ENCODE data around the gene SRPK3.

Gene SRPK3

GRCh38 chrX:153830640-153831428 is 50.0 kb downstream of the SRPK3 start:
- DNase-seq (ENCODE audit: low read depth in 2 of 2) = no peak

- no peak for DNase-seq (ENCODE audit: low read depth in 2 of 2)
Measured at GRCh38 chrX:153831429-153832150, 50.7 kb downstream of the SRPK3 start.

- no peak for DNase-seq (ENCODE audit: low read depth in 2 of 2)
Measured at GRCh38 chrX:153832728-153833127, 51.9 kb downstream of the SRPK3 start.

Data from stimulated activated CD8-positive, alpha-beta memory T cell treated with anti-CD3 and anti-CD28 coated beads, Interleukin-7, amount 100 ng/mL, for 1 hour (primary cell).